Hematopoietic multipotent progenitor cell treated with erythropoietin and hydrocortisone succinate and interleukin-3 and kit ligand, for 8 days (in vitro differentiated cells): Measurements from ENCODE around the gene HOXB2.
A peak's percentile ranks its signal among the peaks of the same experiment; 100 is the strongest.

ENCODE experiments used
- DNase-seq: peaks from one replicate; pipeline ENCODE4 v3.0.0-alpha.2; 2015

Gene HOXB2

DNA sequence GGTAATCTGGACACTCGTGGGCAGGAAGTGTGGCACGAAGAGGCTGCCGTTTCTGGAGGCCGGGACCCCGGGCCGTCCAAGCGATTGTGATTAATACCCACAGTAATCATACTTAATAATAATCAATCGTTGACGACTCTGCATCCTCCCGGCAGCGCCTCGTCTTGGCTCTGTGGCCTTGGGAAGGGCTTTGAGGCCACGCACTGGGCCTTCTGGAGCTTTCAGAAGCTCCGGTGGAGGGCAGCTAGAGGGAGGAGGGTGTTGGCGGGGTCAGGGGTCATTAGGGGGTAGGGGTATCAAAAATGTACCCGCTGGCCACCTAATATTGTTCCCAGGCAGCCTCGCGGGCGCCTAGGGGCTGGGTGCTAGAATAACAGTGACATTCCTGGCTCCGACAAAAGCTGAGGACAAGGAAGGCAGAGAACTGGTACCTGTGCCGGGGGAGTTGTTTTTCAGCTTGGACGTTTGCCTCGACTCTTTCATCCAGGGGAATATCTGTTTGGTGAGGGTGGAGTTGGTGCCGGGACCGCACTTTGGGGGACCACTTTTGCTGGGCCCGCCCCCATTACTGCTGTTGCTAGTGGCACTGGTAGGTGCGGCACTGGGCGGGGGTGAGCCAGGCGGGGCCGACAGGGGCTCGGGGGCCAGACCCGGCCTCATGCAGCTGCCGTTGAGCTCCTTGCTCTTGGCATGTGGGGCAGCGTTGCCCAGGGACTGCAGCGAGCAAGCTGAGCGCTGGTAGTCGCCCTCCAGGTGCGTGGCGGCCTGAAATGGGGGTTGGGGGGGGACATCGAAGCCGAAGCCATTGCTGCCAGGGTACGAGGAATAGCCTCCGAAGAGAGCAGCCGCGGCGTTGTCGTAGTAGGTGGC is 6.9 kb upstream of the HOXB2 start:
- no peak for DNase-seq

DNA sequence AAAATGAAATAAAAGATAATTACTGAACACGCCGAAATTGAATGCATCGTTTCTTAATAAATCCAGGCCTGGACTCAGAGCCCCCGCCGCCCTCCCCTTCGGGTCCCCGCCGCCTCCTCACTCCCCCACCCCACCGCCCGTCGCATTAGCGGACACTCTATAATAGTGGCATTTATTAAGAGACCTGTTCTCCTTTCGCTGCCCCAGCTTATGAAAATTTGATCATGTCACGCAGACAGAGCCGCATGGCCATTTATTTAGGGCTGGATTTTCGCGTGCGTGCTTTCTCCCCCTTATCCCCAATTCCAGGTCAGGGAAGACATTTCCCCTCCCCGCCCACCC is 6.3 kb upstream of the HOXB2 start:
- no peak for DNase-seq

DNA sequence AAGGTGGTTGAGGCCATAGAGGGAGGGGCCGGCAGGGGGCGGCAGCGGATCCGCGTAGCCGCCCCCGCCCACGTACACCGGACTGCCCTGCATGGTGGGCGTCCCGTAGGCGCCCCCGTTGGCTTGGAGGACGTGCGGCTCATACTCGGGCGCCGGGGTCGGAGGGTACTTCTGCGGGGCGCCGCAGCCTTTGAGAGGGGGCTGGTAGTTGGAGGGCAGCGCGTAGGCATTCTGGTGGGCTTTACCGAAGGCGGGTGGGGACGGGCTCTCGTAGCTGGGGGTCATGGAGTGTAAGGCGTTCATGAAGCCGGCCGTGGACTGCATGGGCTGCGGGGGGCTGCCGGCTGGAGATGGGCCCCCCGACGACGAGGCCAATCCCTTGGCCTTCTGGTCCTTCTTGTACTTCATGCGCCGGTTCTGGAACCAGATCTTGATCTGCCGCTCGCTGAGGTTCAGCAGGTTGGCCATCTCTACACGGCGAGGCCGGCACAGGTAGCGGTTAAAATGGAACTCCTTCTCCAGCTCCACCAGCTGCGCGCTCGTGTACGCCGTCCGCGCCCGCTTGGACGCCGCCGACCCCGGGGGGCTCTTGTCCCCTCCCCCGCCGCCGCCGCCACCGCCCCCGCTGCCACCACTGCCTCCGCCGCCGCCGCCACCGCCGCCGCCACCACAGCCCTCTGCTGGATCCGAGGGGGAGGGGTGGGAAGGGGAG is 5.7 kb upstream of the HOXB2 start:
- no peak for DNase-seq

DNA sequence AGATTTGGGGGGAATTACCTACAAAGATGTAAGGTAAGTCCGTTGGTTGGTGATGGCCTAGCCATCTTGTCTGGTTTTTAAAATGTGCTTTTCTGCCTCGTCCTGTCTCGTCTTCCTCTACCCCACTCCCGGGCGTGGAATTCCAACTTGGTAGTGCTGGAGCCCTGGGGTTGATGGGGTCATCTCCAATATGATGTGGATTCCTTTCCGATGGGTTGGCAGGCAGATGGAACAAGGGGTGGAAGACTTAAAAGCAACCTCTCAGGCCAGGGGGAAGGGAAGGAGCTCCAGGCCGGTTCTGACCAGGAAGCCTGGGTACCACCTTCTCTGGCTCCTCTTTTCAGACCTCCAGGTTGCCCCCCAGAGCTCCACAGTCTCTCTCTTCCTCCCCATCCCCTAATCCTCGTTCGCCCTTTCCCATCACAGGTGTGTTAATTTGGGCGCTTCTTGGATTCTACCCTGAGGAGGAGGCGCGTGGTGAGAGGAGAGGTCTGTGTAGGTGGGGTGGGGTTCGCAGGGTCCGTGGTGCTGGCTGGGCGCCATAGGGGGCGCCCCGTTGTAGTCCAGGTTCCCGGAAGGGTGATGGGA is 5.1 kb upstream of the HOXB2 start:
- no peak for DNase-seq

DNA sequence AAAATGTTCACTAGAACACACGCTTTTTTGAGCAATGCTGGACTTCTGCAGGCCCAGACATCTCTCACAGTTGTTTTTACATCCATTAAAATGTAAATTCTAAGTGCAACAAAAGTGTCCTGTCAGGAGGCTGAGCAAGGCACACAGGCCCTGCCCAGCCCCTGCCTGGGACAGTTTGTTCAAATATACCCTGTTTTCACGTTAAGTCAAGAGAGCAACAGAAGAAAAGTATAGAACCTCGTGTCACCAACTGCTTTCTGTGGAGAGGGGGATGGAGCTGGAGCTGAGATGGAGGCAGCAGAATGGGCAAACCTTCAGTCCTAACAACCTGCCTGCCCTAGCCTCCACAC is 4.3 kb upstream of the HOXB2 start:
- DNase-seq: no peak

DNA sequence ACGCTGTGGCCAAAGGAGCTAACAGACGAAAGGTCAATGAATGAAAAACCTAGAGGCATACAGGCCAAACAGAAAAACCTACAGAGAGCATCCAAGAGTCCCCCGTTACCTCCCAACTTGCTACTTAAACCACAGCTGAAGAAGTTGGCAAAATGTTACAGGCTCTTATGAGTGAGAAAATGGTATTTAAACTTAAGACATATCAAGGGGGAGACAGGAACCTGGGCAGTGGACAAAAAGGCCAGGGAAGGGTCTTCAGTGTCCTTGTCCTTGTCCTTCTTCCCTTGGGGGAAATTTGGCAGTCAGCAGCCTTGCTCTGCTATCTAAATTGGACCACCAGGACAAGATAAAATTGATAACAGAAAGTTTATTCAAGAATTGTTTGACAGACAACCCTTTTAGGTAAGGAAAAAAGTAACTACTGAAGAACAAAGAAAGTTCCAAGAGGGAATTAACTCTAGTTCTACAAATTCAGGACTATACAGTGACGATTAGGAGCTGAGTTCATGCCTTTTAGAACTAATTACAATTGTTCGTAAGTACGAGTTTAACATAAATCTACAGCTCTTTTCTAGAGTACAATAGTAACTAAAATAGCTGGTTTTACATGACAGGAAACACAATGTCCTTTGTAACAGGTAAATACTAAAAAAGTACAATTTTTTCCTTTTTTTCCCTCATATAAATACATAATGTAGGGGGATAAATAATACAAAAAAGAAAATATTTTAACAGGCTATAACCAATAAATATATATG is 3.8 kb upstream of the HOXB2 start:
- peak; percentile 40 for DNase-seq

DNA sequence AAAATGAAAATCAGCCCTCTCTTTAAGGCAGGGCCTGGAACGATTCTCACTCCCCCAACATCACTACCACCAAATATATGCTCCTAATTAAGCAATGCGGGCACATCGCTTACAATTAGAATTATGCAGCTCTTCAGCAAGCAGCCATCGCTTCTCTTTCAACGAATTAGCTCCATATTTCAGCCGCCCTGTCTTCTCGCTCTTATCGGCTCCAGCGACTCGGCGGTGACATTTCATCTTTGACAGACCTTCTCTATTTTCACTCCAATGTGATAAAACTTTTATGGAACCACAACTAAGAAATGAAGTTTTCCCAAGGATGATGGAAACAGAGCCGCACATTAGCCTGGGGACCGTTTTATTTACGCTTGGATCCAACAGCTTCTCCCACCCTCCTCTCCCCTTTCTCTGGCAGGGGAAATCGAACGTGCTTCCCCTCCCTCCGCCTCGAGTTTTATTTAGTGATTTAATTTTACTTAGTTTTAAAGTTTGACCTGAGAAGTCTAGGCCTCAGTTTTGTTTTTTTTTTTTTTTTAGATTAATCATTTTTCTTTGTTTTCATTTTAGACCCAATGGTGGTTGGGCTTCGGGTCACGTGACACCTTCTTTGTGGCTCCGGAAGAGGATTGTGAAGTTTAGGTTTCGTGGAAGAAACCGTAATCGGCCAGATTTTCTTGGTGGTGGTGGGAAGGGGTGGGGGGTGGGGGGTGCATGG is 3.1 kb upstream of the HOXB2 start:
- DNase-seq: peak; percentile 80

DNA sequence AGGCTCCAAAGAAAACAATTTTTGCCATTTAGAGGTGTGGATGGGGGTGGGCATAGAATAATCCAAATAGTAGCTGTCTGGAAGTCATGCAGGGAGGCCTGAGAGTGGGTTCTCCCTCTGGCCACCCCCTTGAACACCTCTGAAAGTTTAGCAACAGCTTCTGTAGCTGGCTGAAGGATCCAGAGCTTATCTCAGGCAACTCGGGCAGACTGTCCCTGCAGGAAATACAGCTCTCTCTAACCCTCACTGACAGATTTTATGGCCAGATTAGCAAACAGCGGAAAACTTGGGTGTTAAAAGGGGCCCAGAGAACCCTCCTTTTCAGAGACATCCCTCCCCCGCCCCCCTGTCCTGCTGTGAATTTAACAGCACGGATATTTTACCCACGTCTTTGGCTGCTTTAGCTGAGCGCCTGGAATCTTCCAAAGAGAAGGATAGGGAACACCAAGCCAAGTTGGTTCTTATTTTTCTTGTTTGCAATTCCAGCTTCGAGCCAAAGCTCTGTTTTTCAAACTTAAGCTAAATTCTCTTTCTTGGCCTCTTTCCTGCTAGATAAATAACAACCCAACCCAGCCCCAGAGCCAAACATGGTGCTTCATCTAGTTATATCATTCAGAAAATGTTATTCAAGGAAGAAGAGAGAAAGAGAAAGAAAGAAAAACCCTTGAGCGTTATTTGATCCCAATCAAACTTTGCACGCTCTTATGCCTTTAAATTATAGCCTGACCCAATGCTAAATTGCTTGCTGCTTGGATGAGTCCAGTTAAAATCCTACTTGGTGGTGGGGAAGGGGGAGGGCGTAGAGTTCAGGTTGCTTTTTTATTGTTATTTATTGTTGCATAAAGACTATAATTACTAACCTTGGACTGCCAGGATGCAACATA is 2.3 kb upstream of the HOXB2 start:
- peak; percentile 94 for DNase-seq

DNA sequence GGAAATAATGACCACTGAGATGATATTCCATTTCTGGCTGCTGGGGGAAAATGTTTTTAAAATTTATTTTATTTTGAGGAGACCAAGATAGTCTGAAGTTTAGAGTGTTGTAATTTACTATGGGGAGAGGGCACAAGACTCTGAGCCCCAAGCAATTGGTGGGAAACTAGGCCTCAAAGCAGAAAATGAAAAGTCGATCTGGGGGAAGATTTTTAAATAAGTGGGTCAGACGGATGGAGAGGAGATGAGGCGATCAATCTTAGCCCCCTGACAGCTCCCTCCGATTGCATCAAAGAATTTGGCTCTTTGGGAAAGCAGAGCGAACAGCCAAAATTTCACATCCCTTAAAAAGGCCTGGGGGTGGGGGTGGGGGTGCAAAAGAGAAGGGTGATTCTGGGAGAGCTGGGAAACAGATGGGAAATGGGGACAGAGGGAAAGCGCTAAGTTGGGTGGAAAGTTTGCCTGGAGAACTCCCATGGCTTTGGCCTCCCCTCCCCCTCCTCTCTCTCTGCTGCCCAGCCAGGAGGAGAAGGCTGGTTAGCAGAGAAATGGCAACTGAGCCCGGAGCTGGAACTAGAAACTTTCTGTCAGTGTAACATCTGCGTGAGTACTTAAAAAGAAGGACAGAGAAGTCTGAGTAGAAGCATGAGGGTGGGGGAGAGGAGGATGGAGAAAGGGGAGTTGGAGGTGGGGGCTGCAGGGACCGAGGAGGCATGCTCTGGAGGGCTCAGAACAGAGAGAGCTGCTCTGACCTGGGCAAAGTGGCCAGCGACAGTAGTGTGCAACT is 1.4 kb upstream of the HOXB2 start:
- peak; percentile 52 for DNase-seq

DNA sequence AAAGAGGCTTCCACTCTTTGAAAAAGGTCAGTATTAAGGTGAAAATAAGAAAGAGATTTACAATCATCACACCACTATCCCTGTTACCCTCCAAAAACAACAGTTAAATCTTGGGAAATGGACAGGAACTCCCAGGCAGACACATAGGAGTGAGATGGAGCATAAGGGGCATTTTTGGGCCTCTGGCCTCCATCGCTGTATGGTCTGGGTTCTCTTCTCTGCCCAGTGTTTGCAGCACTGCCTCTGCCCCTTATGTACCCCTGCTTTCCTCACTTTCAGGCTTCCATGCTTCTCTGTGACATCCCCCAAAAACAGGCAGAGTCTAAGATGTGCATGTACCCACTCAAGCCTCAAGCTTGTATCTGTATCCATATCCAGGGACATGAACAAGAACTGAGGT is 630 bp upstream of the HOXB2 start:
- peak; percentile 16 for DNase-seq

DNA sequence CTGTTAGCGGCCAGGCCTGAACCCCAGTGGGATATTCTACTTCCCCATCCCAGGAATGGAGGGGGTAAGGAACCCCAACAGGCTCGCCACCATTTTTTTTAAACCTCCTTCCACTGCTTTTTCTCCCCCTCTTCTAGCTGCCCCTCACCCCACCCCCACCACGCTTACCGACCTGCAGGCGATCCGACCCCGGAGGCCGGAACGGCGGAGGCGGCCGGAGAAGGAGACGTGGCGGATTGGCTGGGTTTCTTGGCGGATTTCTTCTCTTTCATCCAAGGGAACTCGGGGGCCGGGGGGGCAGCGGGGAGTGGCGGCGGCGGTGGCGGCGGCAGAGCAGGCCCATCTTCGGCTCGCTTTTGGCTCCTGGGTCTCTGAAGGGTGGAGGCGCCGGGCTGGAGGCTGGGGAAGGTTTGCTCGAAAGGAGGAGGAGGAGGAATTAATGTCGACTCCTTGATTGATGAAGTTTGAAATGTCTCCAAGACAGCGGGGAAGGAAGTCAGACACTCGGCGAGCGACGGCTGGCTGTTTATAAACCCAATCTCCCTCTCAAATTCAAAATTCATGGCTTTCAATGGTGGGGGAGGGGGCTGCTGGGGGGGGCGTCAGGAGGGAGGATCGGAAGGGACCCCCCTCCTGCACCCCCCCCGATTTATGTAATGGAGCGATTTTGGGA is 424 bp downstream of the HOXB2 start:
- peak; percentile 55 for DNase-seq

DNA sequence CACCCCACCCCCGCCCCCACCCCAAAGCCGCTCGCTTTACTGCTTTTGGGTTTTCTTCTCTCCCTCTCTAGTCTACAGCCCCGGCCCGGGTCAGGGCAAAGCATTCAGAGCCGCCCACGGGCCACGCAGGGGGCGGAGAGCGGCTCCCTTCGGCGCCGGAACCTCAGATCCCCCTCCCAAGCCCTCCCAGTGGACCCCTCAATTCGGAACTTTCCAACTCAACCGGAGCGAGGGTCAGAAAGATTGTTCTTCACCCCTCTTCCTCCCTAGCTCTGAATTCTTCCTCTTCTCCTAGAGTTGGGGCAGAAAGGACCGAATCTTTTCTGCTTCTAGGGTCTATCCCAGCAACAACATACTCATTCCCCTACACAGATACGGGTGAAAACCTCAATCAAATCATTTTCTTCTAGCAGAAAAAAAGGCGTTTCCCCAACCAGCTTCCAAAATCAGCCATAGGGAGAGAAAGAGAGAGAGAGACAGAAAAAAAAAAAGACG is 1.0 kb downstream of the HOXB2 start:
- peak; percentile 60 for DNase-seq

DNA sequence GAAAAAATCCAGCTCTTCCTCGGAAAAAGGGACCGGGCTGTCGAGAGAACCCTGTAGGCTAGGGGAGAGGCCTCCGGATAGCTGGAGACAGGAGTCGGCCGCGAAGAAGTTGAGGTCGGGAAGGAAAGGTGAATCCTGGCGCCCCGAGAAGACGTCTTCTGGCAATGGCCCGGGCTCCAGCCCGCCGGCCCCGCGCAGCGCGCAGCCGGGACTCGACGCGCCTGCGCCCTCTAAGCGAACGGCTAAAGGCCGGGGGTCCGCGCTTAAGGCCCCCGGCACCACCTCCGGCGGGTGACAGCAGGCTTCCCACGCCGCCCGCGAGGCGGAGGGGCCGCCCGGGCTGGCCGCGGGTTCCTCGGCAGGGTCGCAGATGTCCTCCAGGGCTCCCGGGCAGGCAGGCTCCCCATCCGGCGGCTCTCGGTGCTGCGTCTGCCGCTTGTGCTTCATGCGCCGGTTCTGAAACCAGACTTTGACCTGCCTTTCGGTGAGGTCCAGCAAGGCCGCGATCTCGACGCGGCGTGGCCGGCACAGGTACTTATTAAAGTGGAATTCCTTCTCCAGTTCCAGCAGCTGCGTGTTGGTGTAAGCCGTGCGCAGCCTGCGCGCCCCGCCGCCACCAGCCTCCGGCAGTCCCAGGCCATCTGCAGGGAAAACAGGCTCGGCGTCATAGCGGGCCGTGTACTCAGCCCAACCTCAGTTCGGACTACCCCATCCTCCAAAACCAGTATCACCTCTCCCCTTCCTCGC is 1.6 kb downstream of the HOXB2 start:
- DNase-seq: peak; percentile 56

DNA sequence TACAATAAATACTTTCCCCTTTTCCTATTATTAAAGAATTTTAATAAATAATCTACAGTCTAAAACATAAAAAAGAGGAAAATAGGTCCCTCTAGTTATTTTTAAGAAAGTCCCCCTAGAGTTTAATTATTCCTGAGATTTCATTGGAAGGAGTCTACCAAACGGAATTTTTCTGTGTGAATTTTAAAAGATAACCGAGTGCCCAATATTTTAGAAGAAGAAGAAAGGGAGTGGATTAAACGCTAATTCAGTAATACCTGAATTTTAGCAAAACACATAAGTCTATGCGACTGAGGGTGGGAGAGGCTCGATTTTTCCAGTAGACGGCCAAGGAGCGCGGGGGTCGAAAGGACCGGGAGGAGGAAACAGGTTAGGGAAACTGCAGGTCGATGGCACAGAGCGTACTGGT is 2.2 kb downstream of the HOXB2 start:
- DNase-seq: no peak

DNA sequence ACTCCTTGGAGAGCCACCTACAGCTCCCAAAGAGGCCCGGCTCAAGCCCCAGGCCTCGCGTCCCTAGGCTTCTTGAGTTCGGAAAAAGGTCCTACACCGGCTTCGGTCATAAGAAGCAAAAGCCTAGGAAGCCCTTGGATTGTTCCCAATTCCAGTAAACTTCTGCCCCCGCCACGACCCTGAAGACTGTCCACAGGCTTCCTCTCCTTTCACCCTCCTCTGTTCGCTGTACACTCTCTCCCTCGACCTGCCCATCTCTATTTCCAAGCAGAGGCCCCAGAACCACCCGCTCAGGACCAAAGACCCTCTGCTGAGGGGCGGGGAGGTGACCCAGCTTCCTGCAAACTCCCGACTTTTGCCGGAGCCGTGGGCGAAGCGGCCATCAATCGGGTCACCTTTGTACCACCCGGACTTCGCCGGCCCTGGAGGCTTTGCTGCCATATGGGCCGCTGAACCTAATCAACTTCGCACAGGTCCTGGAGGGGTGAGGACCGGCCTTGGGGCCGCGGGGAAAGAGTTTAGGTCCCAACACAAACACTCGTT is 2.7 kb downstream of the HOXB2 start:
- DNase-seq: peak; percentile 60

DNA sequence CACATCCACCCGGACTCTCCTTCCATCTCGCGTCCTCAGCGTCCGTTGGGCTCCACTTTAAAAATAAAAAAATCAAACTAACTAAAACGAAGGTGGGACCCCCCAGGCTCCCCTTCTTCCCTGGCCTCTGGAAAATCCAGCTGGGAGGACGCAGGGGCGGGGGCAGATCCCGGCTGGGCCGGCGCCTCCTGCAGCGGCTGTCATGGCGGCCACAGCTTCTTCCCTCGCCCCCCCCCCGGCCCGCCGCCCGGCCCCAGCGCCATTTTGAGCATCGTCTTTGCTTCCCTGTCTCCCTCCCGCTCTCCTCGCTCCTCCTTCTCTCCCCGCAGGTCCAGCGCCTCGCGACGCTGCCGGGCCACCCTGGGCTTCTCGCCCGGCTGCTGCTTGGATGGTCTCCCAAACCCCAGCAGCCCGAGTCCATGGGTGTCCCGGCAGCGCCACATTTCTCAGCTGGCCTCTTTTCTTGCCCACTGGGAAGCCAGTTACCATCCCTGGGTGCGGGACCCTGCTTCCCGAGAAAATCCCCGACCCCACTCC is 3.3 kb downstream of the HOXB2 start:
- DNase-seq: peak; percentile 59

DNA sequence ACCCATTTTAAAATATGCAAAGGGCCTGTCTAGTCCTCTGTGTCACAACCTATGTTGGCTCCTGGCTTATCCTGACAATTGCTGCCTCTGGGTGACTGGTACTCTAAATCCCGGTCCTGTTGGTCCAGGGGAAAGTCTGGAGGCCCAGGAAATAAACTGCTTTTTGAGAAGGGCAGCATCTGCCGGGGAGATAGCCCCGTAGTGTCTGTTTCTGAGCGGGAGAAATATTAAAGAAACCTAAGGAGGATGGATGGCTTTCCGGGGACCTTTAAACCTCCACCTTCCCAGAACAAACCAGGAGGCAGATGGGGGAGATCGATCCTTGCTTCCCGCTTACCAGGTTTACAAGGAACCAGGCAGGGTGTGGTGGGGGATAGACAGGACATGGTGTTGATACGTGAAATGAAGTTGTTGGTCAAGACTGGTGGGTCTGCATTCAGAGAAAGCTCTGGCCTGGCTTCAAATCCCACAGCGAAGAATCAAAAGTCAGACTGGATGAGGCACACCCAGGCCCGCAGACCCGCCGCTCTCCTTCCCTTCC is 3.8 kb downstream of the HOXB2 start:
- DNase-seq: peak; percentile 26

DNA sequence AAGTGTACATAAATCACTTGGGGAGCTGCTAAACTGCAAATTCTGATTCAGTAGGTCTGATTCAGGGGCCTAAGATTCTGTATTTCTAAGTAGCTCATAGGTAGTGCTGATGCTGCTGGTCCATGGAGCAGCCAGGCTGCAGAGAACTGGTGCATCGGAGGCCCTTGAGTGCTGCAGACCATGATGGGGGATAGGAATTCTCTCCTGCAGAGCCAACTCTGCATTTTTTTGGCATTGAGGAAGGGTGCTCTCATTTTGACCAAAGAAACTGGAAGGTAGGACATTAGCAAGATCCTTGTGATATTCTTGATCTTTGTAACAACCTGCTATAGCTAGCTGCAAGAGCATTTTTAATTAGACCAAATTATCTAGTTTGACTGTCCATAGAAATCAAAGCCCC is 4.7 kb downstream of the HOXB2 start:
- no peak for DNase-seq
